ENCODE results near the gene VIPR1. TPM values are rescaled to one million over a fixed set of nuclear protein-coding genes. Genes with fewer than 3 reads are reported as not detected.

VIPR1 gene
- total RNA-seq, 2 experiments from 2014 or later: 6.6 to 6.7 TPM

DNA sequence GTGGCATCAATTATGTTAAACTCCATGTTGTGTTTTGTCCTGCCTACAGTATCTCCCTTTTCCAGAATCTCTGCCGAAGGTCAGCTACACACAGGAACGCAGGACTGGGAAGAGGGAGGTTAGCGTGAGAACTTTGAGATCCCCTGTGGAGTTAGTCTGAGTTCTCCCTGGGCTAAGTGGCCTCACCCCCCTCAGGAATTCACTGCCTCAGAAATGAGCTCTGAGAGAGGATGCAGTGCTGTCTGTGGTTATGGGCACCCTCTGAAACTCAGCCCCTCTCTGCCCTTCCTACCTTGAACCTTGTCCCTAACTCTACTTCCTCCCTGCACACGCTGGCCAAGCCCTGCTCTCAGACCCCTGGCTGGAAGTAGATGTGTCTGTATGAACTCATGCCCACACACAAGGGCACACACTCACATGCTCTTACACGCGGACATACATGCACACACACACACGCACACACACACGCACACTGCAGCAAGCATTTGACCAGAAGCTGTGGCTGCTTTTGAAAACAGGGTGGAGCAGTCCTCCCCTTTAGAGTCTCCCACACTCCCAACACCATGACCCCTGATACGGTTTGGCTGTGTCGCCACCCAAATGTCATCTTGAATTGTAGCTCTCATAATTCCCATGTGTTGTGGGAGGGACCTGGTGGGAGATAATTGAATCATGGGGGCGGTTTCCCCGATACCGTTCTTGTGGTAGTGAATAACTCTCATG, 5.3 kb upstream of the VIPR1 start:
- DNase-seq: no peak
- ATAC-seq: no peak
- H3K27ac Mint-ChIP-seq: no peak overlapping the region
- no peak overlapping the region for H3K4me3 Mint-ChIP-seq
- no peaks in the 10 kb centered on the region for H3K9me3 Mint-ChIP-seq (ENCODE audit: low read depth)
- H3K36me3 Mint-ChIP-seq (ENCODE audit: low read depth): no peaks in the 10 kb centered on the region
- ChIA-PET CTCF (no interaction called here), POLR2A (no interaction called here)
- H3K4me1 Mint-ChIP-seq: peaks cover 14% of the 10 kb centered on the region
- peaks cover 16% of the 10 kb centered on the region for H3K27me3 Mint-ChIP-seq
- intact Hi-C loops (cut with DNase I, micrococcal nuclease): no loop called here

DNA sequence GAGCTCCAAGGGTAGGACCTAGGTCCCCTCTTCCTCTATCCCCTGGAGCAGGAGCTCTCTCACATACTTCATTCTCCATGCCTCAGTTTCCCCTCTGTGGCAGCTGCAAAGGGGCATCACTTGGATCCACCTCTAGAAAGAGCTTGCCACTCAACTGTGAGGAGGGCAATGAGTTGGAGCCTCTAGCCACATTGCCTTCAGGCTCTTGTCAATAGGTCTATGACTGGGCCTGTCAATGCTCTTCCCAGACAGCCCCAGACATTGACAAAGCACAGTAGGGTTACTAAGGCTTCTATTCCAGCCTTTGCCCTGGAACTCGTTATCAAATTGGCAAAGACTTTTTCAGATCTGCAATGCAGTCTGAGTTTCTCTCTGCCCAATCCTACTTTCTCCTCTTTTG, 4.4 kb upstream of the VIPR1 start:
- Mint-ChIP-seq H3K27ac (no peak overlapping the region), H3K4me3 (no peak overlapping the region), H3K27me3 (peaks cover 16% of the 10 kb centered on the region), H3K4me1 (peaks cover 17% of the 10 kb centered on the region), H3K9me3 (ENCODE audit: low read depth) (no peaks in the 10 kb centered on the region), H3K36me3 (ENCODE audit: low read depth) (no peaks in the 10 kb centered on the region)
- POLR2A ChIA-PET: no interaction called here
- DNase-seq (no peak), ATAC-seq (no peak)
- intact Hi-C loops (cut with DNase I, micrococcal nuclease): no loop called here
- CTCF ChIA-PET: interaction anchor here (0.9 kb wide), 1 partner anchor 44 kb away, joined by 3 read pairs; no protein-coding TSS in a partner anchor

DNA sequence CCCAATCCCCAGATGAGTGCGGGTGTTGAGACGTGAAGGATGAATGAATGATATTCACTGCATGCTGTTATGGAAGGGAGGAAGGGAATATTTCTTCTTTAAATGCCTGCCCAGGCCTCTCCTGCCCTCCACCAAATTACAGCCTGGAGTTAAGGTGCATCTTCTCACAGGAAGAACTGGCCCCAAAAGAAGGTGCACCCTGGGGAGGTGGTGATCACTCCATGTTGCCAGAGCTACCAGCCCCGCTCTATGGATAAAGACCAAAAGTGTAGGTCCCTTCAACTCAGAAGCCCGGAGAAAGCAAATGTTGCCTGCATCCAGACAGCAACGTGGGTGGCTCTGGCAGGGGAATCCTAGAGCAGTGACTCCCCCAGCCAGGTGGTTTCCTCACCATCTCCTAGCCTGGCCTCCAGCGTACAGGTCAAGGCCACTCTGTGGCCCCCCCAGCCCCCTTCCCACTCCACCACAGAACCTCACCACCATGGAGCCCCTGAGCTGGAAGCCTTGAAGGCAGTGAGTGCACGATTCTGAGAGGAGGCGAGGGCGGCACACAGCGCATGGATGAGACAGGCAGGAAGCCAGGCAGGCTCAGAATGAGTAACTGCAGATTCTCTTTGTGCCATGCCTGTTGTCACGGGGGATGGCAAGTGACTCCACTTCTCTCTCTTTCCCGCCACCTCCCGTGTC, 3.5 kb upstream of the VIPR1 start:
- POLR2A ChIA-PET: no interaction called here
- H3K27me3 Mint-ChIP-seq: peaks cover 16% of the 10 kb centered on the region
- peak; percentile 20 for ATAC-seq

DNA sequence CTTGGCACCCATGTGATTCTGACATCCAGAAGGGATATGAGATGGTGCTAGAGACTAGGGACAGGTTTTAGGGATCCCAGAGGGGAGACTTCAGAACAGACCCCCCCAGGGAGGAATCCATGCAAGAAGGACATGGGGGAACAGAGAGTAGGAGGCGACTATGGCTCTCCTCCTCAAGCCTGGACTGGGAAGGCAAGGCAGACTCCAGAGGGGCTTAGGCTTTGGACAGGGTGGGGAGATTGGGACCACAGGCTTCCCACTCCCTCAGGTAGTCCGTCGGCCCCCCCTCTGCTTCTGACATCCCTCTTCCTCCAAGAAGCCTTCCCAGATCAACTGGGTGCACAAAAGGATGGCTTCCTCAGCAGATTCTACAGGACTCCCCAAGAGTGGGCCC, 3.0 kb upstream of the VIPR1 start:
- intact Hi-C loops (cut with DNase I, micrococcal nuclease): no loop called here
- Mint-ChIP-seq H3K27me3 (peaks cover 16% of the 10 kb centered on the region), H3K4me1 (peaks cover 31% of the 10 kb centered on the region), H3K9me3 (ENCODE audit: low read depth) (no peaks in the 10 kb centered on the region), H3K4me3 (no peak overlapping the region), H3K36me3 (ENCODE audit: low read depth) (no peaks in the 10 kb centered on the region), H3K27ac (no peak overlapping the region)
- ChIA-PET POLR2A (no interaction called here), CTCF (interaction anchor here (0.6 kb wide), 1 partner anchor 37 kb away, joined by 3 read pairs; no protein-coding TSS in a partner anchor)
- no peak for ATAC-seq
- no peak for DNase-seq

More for the DNA sequence above, 3.5 kb upstream of the VIPR1 start:
- no peak overlapping the region for H3K27ac Mint-ChIP-seq
- peak; percentile 67 for DNase-seq
- no peaks in the 10 kb centered on the region for H3K9me3 Mint-ChIP-seq (ENCODE audit: low read depth)
- H3K4me3 Mint-ChIP-seq: no peak overlapping the region
- no peaks in the 10 kb centered on the region for H3K36me3 Mint-ChIP-seq (ENCODE audit: low read depth)
- CTCF ChIA-PET: interaction anchor here (0.6 to 0.9 kb wide), 2 partner anchors 38 to 43 kb away, joined by 3 read pairs; no protein-coding TSS in a partner anchor
- peaks cover 26% of the 10 kb centered on the region for H3K4me1 Mint-ChIP-seq
- intact Hi-C loops (cut with DNase I, micrococcal nuclease): no loop called here

DNA sequence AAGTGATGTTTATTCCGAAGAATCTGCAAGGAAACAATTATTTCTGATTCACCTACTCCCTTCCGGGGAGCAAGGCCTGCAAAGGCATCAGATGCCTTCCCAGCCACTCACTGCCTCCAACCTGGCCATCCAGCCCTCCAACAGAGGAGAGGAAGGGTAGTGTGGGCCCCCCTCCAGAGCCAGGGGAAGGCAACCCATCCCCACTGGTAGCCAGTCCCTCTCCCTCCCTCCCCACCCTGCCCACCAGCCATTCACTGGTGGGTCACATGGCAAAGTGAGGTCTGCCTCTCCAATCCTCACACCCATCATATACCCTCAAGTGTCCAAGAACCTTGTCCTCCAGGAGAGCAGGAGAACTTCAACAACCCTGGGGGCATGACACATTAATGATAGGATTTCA, 2.4 kb upstream of the VIPR1 start:
- H3K9me3 Mint-ChIP-seq (ENCODE audit: low read depth): no peaks in the 10 kb centered on the region
- intact Hi-C loops (cut with DNase I, micrococcal nuclease): loop anchor here in 1 of 2 experiments (2.0 to 5.0 kb wide), 4 partner anchors 245 to 787 kb away; partner anchors contain the start of genes SNRK and ULK4
- no peak overlapping the region for H3K4me3 Mint-ChIP-seq
- ChIA-PET POLR2A (interaction anchor here (0.6 kb wide), 1 partner anchor 308 kb away, joined by 4 read pairs; no protein-coding TSS in a partner anchor), CTCF (interaction anchor here (0.8 to 4.2 kb wide), 3 partner anchors 35 to 49 kb away, joined by 7 to 51 read pairs (median 41); no protein-coding TSS in a partner anchor)
- H3K4me1 Mint-ChIP-seq: peaks cover 31% of the 10 kb centered on the region
- ATAC-seq (no peak), DNase-seq (no peak)
- H3K27me3 Mint-ChIP-seq: peaks cover 16% of the 10 kb centered on the region
- no peaks in the 10 kb centered on the region for H3K36me3 Mint-ChIP-seq (ENCODE audit: low read depth)
- H3K27ac Mint-ChIP-seq: no peak overlapping the region

DNA sequence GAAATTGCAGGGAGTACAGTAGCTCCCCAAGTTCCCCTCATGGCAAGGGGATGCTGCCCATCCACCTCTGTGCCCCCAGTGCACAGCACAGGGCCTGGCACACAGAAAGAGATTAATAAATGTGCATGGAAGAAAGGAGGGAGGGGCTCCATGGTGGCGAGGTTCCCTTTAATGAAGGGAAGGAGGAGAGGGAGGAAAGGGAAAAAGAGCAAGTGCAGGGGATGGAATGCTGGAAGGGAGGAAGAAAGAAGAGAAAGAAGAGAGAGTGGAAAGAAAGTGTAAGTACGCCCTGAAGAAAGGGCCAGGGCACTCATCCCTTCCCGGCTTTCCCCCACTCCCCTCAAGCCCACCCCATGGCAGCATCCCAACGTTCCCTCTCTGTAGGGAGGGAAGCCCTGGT, 1.5 kb upstream of the VIPR1 start:
- H3K9me3 Mint-ChIP-seq (ENCODE audit: low read depth): no peaks in the 10 kb centered on the region
- no peak overlapping the region for H3K4me3 Mint-ChIP-seq
- ChIA-PET CTCF (interaction anchor here (0.7 to 4.2 kb wide), 19 partner anchors 9 to 819 kb away, joined by 3 to 51 read pairs (median 6); no protein-coding TSS in a partner anchor), POLR2A (no interaction called here)
- no peaks in the 10 kb centered on the region for H3K36me3 Mint-ChIP-seq (ENCODE audit: low read depth)
- ATAC-seq: no peak
- DNase-seq: no peak
- intact Hi-C loops (cut with DNase I, micrococcal nuclease): loop anchor here (1.0 to 5.0 kb wide), 5 partner anchors 35 to 786 kb away; partner anchors contain the start of genes SNRK (in 1 of the 2) and ULK4 (in 1 of the 2)
- peaks cover 31% of the 10 kb centered on the region for H3K4me1 Mint-ChIP-seq
- H3K27ac Mint-ChIP-seq: no peak overlapping the region
- H3K27me3 Mint-ChIP-seq: peaks cover 16% of the 10 kb centered on the region

DNA sequence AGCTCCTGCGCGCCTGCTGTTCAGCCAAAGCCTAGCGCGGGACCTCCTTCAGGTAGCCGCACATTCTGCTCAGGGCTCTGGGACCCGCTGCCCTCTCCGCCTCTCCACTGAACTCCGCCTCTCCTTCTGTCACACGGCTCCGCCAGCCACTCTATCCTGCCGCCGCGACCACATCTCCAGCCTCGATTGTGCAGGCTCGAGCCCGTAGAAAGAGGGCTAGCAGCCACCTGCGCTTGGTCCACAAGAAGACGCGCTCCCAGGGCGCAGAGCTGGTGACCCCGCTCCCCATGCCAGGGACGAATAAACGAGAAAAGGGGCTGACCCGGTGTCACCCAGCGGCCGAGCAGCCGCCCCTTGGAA, 1.1 kb upstream of the VIPR1 start:
- peaks cover 16% of the 10 kb centered on the region for H3K27me3 Mint-ChIP-seq
- ATAC-seq (no peak), DNase-seq (peak; percentile 40)
- no peaks in the 10 kb centered on the region for H3K36me3 Mint-ChIP-seq (ENCODE audit: low read depth)
- intact Hi-C loops (cut with DNase I, micrococcal nuclease): loop anchor here (1.0 to 5.0 kb wide), 5 partner anchors 35 to 786 kb away; partner anchors contain the start of genes SNRK (in 1 of the 2) and ULK4 (in 1 of the 2)
- ChIA-PET CTCF (interaction anchor here (0.7 to 4.2 kb wide), 20 partner anchors 9 to 819 kb away, joined by 3 to 51 read pairs (median 6); no protein-coding TSS in a partner anchor), POLR2A (interaction anchor here (0.8 kb wide), 1 partner anchor 51 kb away, joined by 4 read pairs; no protein-coding TSS in a partner anchor)
- H3K4me3 Mint-ChIP-seq: peak overlapping the region; percentile 83
- peaks cover 32% of the 10 kb centered on the region for H3K4me1 Mint-ChIP-seq
- no peak overlapping the region for H3K27ac Mint-ChIP-seq
- H3K9me3 Mint-ChIP-seq (ENCODE audit: low read depth): no peaks in the 10 kb centered on the region

DNA sequence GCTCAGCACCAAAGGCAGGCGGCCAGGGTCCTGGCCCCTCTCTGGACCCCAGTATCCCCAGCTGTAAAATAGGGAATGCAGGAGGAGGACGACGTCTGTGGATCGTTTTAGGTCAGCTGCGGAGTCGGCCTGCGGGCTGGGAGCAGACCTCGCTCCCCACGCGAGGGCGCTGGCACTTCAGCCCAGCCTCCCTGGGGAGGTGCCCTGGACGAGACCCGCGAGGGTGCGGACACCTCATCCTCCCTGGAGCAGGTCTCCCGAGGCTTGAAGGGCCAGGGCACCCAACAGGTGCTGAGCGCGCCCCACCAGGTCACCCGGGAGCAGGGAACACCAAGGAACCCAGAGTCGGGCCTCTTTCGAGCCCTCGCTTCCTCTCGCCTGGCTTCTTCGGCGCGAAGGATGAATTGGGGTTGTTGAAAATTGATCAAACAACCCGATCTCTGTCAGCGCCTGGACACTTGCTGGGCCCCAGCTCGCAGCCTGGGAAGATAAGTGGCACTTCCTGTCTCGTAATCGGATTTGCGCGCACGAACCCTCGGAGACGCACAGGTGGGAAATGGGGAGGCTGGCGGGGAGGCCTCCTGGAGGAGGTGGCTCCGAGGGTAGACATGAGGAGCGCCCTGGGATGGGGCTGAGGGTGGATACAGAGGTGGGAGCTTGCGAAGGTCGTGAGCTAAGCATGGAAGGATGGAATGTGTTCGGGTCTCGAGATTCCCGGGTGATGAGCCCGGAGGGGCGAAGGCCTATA, 588 bp upstream of the VIPR1 start:
- POLR2A ChIA-PET: interaction anchor here (0.6 to 1.1 kb wide), 7 partner anchors 15 to 391 kb away, joined by 3 to 4 read pairs (median 3); partner anchors contain the start of gene NKTR
- Mint-ChIP-seq H3K4me3 (peak overlapping the region; percentile 83), H3K9me3 (ENCODE audit: low read depth) (no peaks in the 10 kb centered on the region), H3K4me1 (peaks cover 38% of the 10 kb centered on the region), H3K27ac (peak overlapping the region; percentile 56), H3K36me3 (ENCODE audit: low read depth) (no peaks in the 10 kb centered on the region), H3K27me3 (peaks cover 16% of the 10 kb centered on the region)
- CTCF ChIA-PET: interaction anchor here (0.7 to 4.2 kb wide), 28 partner anchors 8 to 818 kb away, joined by 3 to 51 read pairs (median 5); partner anchors contain the start of gene SS18L2
- intact Hi-C loops (cut with DNase I, micrococcal nuclease): loop anchor here (1.0 to 5.0 kb wide), 13 partner anchors 17 to 785 kb away; partner anchors contain the start of genes CCDC13 (in 1 of the 2), HIGD1A (in 1 of the 2), NKTR (in 1 of the 2) and SNRK (in 1 of the 2)
- ATAC-seq (peak; percentile 57), DNase-seq (peak; percentile 83)

DNA sequence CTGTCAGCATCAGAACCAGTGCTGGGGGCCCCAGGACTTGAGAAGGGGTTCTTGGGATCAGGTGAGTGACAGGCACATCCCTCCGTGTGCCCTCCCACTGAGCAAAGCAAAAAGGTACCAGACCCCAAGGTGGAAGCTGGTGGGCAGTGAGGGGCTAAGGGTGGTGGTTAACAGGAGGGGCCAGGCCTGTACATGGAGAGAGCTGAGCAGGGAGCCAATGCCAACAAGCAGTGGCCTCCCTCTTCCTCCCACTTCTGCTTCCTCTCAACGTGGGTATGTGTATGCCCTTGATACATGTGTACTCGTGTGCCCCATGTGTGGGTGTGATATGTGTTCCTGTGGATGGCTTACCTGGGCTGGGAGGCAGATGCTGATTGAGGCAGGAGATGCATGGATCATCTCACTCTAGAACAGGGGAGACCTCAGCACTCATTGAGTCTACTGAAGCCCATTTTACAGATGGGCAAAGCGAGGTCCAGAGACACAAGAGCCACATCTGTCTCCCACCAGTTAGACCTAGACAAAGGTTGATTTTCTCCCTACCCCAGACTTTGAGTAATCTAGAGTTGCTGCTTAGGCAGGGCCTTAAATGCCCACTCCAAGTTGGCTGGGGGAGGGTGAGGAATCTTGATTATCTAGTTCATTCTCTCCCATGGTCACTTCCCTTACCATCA, 945 bp downstream of the VIPR1 start:
- Mint-ChIP-seq H3K36me3 (ENCODE audit: low read depth) (no peaks in the 10 kb centered on the region), H3K27ac (peak overlapping the region; percentile 71), H3K4me1 (peaks cover 51% of the 10 kb centered on the region), H3K9me3 (ENCODE audit: low read depth) (no peaks in the 10 kb centered on the region), H3K27me3 (peaks cover 14% of the 10 kb centered on the region), H3K4me3 (peak overlapping the region; percentile 79)
- no peak for ATAC-seq
- ChIA-PET POLR2A (no interaction called here), CTCF (interaction anchor here (1.6 to 4.2 kb wide), 2 partner anchors 20 to 31 kb away, joined by 6 to 51 read pairs; no protein-coding TSS in a partner anchor)
- no peak for DNase-seq
- intact Hi-C loops (cut with DNase I, micrococcal nuclease): loop anchor here in 1 of 2 experiments (5.0 kb wide), 3 partner anchors 491 to 784 kb away; partner anchors contain the start of genes SNRK and ULK4

DNA sequence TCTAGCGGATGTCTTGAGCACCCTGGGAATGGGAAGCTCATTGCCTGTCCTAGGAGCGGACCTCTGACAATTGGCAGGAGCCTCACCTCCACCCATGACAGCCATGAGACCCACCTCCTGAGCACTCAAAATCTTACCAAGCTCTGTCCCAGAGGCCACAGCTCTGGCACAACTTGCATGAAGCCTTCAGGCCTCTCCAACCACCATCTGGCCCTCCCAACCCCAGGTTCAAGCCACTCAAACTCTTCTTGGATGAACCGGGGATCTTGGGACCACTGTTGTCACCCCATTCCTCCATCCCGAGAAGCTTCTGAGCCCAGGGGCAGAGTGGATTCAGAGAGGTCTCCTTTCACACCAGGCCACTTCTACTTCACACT, 1.5 kb downstream of the VIPR1 start:
- DNase-seq (no peak), ATAC-seq (no peak)
- Mint-ChIP-seq H3K4me1 (peaks cover 56% of the 10 kb centered on the region), H3K9me3 (ENCODE audit: low read depth) (no peaks in the 10 kb centered on the region), H3K27ac (no peak overlapping the region), H3K4me3 (peak overlapping the region; percentile 79), H3K36me3 (ENCODE audit: low read depth) (no peaks in the 10 kb centered on the region), H3K27me3 (peaks cover 14% of the 10 kb centered on the region)
- intact Hi-C loops (cut with DNase I, micrococcal nuclease): loop anchor here in 1 of 2 experiments (5.0 kb wide), 3 partner anchors 492 to 783 kb away; partner anchors contain the start of genes SNRK and ULK4
- ChIA-PET POLR2A (no interaction called here), CTCF (interaction anchor here (4.2 kb wide), 1 partner anchor 31 kb away, joined by 51 read pairs; no protein-coding TSS in a partner anchor)

All from activated CD4-positive, alpha-beta T cell treated with anti-CD3 and anti-CD28 coated beads for 36 hours (primary cell).